ENCODE data around the gene AKR1A1.

The AKR1A1 gene

GRCh38 chr1:45617618-45618017 is 67.0 kb downstream of the AKR1A1 start:
- peak; percentile 49 for DNase-seq (ENCODE audit: low read depth)

- no peak for DNase-seq (ENCODE audit: low read depth)
These were observed 68.7 kb downstream of the AKR1A1 start for GRCh38 chr1:45619149-45619921.
